Breast epithelium (tissue), 4 donors: ENCODE data around the gene MGAT3. TPM values are rescaled to one million over a fixed set of nuclear protein-coding genes. Genes with fewer than 3 reads are reported as not detected.
A peak's percentile ranks its signal among the peaks of the same experiment; 100 is the strongest.

Experiments used
- DNase-seq, 2 donors: peaks; one replicate each; pipeline ENCODE4 v3.0.0-alpha.2; 2019; ENCODE audit warnings: low spot score in 2 of 2
- H3K27ac ChIP-seq, 2 donors: fragments of 200-600 bp; sonication (generic) in 1 of 2; one replicate each; pipeline ENCODE4 v1.5.1; 2016 to 2019; ENCODE audit warnings: mild to moderate bottlenecking in 1 of 2
- H3K27me3 ChIP-seq, 2 donors: fragments of 200-600 bp; sonication (generic) in 1 of 2; one replicate each; pipeline versions ENCODE4 v1.5.1 to v1.6.0; 2017 to 2019; ENCODE audit warnings: control low read depth in 1 of 2, mild to moderate bottlenecking in 1 of 2
- H3K36me3 ChIP-seq: fragments of 200-600 bp; one replicate; pipeline ENCODE4 v1.5.1; 2019
- H3K4me1 ChIP-seq, 2 donors: fragments of 200-600 bp; sonication (generic); one replicate each; pipeline ENCODE4 v1.5.1; 2016 to 2019; ENCODE audit warnings: control low read depth in 1 of 2
- H3K4me3 ChIP-seq, 3 donors: fragments of 200-600 bp; sonication (generic); 1 replicate in 2 of 3; 2 replicates in 1 of 3; pipeline ENCODE4 v1.5.1; 2016 to 2019; ENCODE audit warnings: mild to moderate bottlenecking in 3 of 3, moderate library complexity in 2 of 3
- H3K9me3 ChIP-seq, 2 donors: fragments of 200-600 bp; sonication (generic) in 1 of 2; one replicate each; pipeline ENCODE4 v1.5.1; 2016 to 2019; ENCODE audit warnings: control low read depth in 1 of 2
- CTCF ChIP-seq, 3 donors: fragments of 450-650 bp; IDR thresholded peaks; one replicate each; pipeline ENCODE4 v1.5.1; 2016 to 2017; ENCODE audit warnings: antibody characterized with exemption in 3 of 3, mild to moderate bottlenecking in 3 of 3, moderate library complexity in 3 of 3
- POLR2A ChIP-seq: fragments of 450-650 bp; IDR thresholded peaks from one replicate; pipeline ENCODE4 v1.6.1; 2016; ENCODE audit warnings: antibody characterized with exemption, mild to moderate bottlenecking, moderate library complexity
- POLR2AphosphoS5 ChIP-seq, 3 donors: sonication (generic); formaldehyde crosslinking; IDR thresholded peaks; one replicate each; pipeline ENCODE4 v1.6.1; 2017; ENCODE audit warnings: antibody characterized with exemption in 3 of 3
- intact Hi-C: fragments of 100-400 bp; cut with DNase I; formaldehyde crosslinking; loops from one replicate; pipeline ENCODE4 v1.15.1; 2023; ENCODE audit warnings: low total_unique reads
- total RNA-seq, 3 donors: library from RNA; depleted of rRNA; stranded (reverse); fragments of >200 nt; gene quantifications; one replicate each; pipeline ENCODE4 v1.1.0, GENCODE V29; 2016

Gene MGAT3
- total RNA-seq, 3 donors from 2014 or later: 1.9 to 9.4 (median 3.9) TPM

- Histone ChIP-seq H3K36me3 (no peaks in the 10 kb centered on the region), H3K27ac (peak overlapping the region; percentile 99 to 100), H3K4me3 (peak overlapping the region; percentile 97 to 100 (median 99)), H3K4me1 (peaks cover 9 to 28% of the 10 kb centered on the region in 2 donors), H3K9me3 (no peaks in the 10 kb centered on the region), H3K27me3 (no peaks in the 10 kb centered on the region)
- intact Hi-C loops: loop anchor here (10.0 kb wide), 1 partner anchor 208 kb away; the partner anchor contains the start of gene RPL3
- DNase-seq: no peak
- TF ChIP-seq POLR2AphosphoS5 (IDR thresholded peaks at IDR 0.05): peak in 2 of 3 donors; percentile 14 to 25
- no peak for TF ChIP-seq POLR2A
- TF ChIP-seq CTCF (IDR thresholded peaks at IDR 0.05): no peak
Observed at GRCh38 chr22:39522567-39523300, 65.9 kb downstream of the MGAT3 start.

- no peaks in the 10 kb centered on the region for H3K9me3 ChIP-seq
- intact Hi-C loops: loop anchor here (10.0 kb wide), 1 partner anchor 209 kb away; the partner anchor contains the start of gene RPL3
- H3K27ac ChIP-seq: peak overlapping the region; percentile 31 to 40
- H3K4me3 ChIP-seq: peak overlapping the region in 1 of 3 donors; percentile 28
- no peaks in the 10 kb centered on the region for H3K36me3 ChIP-seq
- DNase-seq: no peak
- H3K27me3 ChIP-seq: no peaks in the 10 kb centered on the region
- TF ChIP-seq CTCF (IDR thresholded peaks at IDR 0.05) (no peak), POLR2AphosphoS5 (IDR thresholded peaks at IDR 0.05) (no peak), POLR2A (no peak)
- H3K4me1 ChIP-seq: peaks cover 16 to 35% of the 10 kb centered on the region in 2 donors
Observed at GRCh38 chr22:39524089-39524752, 67.4 kb downstream of the MGAT3 start.

GRCh38 chr22:39524753-39525657, 68.2 kb downstream of the MGAT3 start:
- no peaks in the 10 kb centered on the region for H3K9me3 ChIP-seq
- H3K27me3 ChIP-seq: no peaks in the 10 kb centered on the region
- no peak for DNase-seq
- peak overlapping the region in 1 of 3 donors; percentile 28 for H3K4me3 ChIP-seq
- peaks cover 15 to 34% of the 10 kb centered on the region in 2 donors for H3K4me1 ChIP-seq
- no peaks in the 10 kb centered on the region for H3K36me3 ChIP-seq
- TF ChIP-seq POLR2A: no peak
- TF ChIP-seq POLR2AphosphoS5 (IDR thresholded peaks at IDR 0.05): no peak
- TF ChIP-seq CTCF (IDR thresholded peaks at IDR 0.05): no peak
- intact Hi-C loops: loop anchor here (5.0 to 10.0 kb wide), 2 partner anchors 210 to 353 kb away; partner anchors contain the start of gene RPL3
- peak overlapping the region; percentile 31 to 40 for H3K27ac ChIP-seq

GRCh38 chr22:39525658-39525975, 68.8 kb downstream of the MGAT3 start:
- H3K9me3 ChIP-seq: no peaks in the 10 kb centered on the region
- H3K4me3 ChIP-seq: no peak overlapping the region
- intact Hi-C loops: loop anchor here (5.0 to 10.0 kb wide), 2 partner anchors 211 to 353 kb away; partner anchors contain the start of gene RPL3
- H3K4me1 ChIP-seq: peaks cover 15 to 34% of the 10 kb centered on the region in 2 donors
- no peak for DNase-seq
- H3K36me3 ChIP-seq: no peaks in the 10 kb centered on the region
- TF ChIP-seq POLR2AphosphoS5 (IDR thresholded peaks at IDR 0.05): no peak
- no peak for TF ChIP-seq CTCF (IDR thresholded peaks at IDR 0.05)
- TF ChIP-seq POLR2A: no peak
- no peaks in the 10 kb centered on the region for H3K27me3 ChIP-seq
- peak overlapping the region in 1 of 2 donors; percentile 31 for H3K27ac ChIP-seq
